ENCODE measurements around the gene MTHFD1L.
"Not testable (repeated sequence)": the region's sequence is repeated elsewhere in the genome, so short reads cannot be mapped to it uniquely, and the experiment has no call there.

Gene MTHFD1L

DNA sequence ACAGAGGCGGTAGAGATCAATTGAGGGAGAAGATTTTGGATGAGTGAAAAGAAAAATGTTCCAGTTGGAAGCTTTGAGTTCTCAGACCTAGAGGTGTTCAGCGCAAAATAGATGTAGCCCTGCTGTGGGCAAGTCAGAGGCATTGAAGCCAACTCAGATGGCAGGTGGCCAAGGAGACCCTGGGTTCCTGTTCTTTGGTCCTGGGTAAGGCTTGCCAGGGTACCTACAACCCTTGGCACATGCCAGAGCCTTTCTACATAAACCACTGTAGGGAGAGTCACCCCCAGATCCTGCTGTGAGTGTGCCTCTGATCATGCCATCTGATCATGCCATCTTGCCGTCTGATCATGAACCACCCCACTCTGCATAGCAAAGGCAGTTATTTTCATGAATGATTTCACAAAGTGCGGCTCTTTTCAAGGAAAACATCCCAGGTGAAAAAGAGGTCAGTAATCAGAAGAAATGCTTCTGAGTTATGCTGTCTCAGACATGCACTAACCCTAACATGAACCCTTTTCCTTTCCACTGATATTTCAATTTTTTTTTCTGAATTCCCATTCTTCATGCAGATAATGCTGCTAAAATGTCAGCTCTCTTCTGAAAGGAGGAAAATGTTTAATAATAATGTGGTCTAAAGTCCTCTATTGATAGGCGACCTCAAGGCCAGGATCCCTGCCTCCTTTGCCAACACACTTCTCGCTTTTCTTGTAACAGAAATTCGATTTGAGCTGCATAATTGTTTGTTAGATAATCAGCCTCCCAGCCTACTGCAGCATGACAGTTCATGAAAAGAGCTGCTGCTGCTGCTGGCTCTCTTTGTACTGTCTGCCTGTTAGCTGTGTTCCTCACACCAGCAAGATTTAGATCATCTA, 153.6 kb downstream of the MTHFD1L start:
- no peak for DNase-seq

DNA sequence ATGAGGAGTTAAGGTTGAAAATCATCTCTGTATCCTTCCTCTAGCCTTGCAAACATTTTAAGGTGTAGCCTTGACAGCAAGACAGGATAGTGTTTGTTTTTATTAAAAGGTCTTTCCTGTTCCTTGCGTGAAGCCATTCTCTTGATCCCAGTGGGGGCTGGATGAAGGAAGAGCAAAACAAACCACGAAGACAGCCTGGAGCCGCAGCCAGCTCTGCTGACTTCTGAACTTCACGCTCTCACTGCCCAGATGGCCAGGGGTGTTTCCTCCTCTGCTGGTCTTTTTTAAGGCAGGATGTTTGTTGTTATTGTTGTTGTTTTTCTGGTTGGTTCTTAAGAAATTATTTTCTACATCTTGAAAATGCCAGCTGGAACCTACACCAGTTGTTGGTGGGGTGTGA, 156.4 kb downstream of the MTHFD1L start:
- no peak for DNase-seq

DNA sequence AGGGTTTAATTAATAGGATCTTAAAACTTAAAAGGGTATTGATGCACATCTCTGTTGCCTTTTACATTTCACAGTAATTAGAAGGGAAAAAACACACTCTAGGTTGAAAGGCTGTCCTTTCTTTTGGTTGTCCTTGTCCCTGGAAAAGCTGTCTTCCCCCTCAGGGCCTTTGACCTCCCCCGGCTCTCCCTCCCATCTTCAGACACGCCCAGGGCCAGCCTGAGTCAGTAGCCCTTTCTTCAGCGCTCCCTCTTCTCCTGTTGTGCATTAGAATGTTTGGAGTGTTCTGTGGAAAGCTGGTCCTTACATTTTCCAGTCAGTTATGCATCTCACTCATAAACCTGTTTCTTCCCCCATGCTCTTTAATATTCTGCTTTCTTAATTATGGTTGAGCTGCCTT, 157.0 kb downstream of the MTHFD1L start:
- no peak for DNase-seq

DNA sequence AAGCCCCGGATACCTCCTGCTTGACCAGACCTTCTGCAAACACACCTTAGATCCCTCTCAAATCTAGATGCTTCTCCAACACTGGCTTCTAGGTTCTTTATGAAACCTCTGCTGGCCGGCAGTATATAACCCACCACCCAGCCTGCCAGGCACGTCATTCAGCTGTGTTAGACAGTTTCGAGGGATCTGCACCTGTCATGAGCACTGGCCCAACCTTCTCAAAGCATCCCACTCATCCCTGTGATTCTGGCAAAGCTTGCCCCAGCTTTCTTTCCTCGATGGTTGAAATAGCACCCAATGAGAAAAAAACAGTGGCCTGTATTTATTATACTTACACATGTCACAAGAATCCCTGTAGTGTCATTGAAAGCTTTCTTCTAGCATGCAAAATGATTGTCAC, 157.8 kb downstream of the MTHFD1L start:
- no peak for DNase-seq

DNA sequence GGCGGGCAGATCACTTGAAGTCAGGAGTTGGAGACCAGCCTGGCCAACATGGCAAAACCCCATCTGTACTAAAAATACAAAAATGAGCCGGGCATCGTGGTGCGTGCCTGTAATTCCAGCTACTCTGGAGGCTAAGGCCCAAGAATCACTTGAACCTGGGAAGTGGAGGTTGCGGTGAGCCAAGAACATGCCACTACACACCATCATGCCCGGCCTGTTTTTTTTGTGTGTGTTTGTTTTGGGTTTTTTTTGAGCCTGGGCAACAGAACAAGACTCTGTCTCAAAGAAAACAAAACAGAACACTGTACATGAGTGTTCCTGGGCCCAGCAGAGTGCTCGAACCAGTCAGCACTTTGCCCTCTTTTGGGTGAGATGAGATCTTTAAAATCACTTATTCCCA, 159.1 kb downstream of the MTHFD1L start:
- no peak for DNase-seq

DNA sequence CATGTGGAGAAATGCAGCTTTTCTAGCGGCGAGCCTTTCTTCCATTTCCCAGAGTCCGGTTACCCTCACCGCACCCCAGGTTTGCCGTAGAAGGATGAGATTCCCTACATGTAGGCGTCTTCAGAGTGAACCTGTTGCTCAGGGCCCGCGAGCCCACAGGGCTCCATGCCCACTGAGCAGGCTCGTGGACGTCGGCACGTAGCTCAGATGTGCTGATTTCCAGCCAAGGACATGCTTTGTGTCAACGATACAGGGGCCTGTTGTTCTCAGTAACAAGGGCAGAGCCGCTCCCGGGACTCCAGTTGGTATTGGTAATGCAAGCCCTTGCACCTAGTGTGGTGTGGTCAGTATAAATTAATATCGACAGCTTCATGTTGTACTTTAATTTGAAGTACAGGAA, 159.6 kb downstream of the MTHFD1L start:
- no peak for DNase-seq

DNA sequence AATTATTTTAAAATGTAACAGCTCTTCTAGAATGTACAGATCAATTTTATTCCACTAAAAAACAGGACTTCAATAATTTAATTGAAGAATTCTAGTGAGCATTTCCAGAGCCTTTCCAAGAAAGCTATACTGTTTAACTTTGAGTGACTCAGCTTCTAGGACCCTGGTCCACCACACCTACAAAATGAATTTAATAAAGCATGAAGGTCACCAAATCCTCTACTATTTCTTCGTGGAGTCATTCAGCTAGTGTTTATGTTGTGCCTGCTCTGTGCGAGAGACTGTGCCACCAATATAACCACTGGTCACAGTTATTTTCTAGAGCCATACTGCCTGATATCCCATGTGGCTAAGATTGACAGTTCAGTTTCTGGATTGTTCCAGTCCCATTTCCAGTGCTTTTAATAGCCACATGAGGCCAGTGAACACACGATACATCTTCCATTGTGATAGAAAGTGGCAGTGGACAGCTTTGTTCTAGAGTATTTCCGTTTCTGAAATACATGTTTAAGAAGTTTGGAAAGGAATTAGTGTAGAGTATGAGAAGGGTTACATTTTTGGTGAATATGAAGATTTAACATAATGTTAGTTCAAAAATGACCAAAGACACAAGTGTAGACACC, 160.7 kb downstream of the MTHFD1L start:
- no peak for DNase-seq

DNA sequence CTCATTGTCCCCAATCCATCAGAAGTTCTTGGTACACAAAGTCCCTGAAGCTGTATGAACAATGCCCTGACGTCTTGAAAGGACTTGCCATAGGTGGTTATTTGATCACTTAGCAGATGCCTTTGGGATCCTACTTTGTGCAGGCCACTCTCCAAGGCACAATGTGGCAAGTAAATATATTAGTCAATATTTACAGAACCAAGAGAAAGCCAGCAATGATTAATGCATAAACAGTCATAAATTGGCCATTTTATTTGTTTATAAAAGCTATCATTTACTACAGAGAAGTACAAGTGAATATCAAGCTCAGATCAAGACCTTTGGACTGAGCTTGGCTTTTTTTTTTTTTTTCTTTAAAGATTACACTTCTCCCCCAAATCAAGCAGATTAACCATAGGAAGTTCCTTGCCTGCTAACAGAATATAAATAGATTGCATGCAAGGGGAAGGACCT, 161.8 kb downstream of the MTHFD1L start:
- DNase-seq, result no peak

DNA sequence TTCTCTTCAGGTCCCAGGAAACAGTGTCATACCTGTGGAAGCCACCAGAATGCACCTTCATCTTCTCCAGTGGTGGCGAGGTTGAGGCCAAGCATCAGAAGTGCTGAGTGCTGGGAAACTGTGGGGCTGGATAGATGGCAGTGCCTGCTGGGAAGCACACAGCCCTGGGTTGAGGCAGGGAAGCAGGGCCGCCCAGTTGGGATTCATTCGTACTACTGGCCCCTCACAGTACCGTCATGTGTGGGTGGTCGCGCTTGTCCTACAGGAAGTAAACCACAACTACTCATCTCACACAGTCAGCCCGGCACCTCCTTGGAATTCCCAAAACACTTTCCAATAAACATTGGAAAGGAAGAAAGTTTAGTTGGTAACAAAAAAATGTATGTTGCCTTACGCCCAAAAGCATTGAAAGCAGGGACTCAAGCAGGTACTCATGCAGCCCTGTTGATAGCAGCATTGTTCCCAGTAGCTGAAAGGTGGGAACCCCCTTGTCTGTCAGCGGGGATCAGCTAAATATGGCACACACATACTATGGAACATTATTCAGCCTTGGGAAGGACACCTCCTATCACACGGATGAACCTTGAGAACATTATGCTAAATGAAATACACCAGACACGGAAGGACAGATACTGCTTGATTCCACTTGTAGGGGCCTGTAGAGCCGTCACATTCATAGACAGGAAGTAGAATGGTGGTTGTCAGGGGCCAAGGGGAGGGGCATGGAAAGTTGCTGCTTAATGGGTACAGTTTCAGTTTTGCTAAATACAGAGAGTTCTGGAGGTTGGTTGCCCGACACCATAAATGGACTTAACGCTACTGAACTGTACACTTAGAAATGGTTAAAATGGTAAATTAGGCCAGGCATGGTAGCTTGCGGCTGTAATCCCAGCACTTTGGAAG, 162.7 kb downstream of the MTHFD1L start:
- no peak for DNase-seq

DNA sequence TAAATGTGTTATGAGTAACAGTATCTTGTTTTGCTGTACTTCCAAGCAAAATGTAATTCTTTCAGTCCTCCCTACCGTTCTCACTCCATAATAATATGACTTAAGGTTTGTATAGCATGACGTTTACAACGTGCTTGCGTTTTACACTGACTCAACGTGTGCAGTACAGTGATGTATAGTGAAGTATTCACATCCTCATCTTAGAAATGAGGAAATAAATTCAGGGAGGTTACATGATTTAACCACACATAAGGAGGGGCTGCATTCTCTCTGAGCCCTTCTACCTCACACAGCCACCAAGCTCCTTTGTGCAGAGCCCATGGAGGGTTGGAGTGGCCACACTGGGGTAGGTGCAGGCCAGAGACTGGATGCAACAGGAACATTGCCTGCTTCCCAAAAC, 164.5 kb downstream of the MTHFD1L start:
- DNase-seq, result no peak

DNA sequence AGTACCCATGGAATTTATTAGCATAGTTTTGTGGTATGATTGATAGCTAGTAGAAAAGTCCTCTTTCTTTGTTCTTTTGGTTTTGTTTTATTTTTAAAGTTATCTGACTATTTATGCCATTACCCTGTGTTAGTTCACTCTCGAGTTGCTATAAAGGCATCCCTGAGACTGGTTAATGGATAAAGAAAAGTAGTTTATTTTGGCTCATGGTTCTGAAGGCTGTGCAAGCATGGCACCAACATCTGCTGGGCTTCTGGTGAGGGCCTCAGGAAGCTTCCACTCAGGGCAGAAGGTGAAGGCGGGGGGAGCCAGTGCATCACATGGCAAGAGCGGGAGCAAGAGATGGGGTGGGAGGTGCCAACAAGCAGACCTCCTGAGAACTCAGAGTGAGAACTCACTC, 166.5 kb downstream of the MTHFD1L start:
- no peak for DNase-seq

DNA sequence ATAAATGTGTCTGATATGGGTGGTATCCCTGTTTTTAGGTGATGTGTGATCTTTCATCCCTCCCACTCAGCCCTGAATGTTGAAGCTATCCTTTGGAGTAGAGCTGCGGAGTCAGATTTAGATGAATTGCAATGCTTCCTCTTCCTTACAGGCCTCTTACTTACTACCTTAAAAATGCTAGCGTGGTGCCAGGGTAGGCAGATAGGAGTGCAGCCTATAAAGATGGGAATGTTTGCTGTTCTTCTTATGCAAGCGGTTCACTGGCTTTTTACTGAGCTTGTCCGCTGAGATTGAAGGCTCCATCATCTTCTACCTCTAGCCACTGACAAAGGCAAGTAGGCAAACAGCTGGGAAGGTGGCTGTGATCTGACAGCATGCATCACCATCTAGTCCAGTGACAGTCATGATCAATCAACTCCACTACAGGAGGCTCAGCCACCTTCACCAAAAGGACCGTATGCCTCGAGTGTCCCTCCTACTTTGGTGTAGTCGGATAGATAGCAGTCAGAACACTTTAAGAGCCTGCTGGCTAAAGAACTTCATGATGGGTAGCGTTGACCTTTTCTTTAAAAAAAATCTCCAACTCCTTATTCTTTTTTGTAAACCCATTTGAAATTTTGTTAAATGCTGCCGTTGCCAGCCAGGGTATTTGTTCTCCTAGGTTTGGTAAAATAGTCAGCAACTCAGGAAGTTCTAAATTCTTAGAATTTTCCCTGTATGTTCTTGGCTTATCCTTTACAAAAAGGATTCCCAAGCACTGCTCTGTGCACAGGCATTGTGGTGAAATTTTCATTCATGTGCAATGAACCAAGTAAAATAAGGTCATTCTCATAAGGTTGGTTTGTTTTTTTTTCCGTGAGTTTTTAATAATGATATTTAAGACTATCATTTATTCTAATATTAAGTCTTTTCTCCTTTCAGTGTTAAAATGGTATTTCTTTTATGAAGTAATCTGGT, 169.6 kb downstream of the MTHFD1L start:
- no peak for DNase-seq

DNA sequence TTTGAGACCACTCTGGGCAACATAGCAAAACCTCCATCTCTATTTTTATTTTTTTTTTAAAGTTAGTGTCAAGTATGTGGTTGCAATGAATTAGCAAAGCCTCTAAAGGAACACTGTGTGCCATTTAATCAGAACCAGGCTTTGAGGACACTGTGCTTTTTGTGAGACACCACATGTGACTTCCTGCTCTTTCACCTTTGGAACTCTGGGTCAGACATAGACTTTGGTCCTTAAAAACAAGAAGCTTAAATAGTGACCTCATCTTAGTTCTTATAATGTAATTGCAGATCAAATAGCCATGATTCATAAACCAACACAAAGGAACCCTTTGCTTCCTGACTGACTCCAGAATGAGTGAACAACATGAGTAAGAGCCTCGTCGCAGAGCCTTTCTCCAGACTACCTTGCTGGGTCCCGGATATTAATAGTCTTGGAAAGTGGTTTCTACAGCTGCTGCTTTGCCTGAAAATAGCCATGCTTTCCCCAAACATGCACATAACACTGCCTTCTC, 170.8 kb downstream of the MTHFD1L start:
- not testable (repeated sequence) for DNase-seq

DNA sequence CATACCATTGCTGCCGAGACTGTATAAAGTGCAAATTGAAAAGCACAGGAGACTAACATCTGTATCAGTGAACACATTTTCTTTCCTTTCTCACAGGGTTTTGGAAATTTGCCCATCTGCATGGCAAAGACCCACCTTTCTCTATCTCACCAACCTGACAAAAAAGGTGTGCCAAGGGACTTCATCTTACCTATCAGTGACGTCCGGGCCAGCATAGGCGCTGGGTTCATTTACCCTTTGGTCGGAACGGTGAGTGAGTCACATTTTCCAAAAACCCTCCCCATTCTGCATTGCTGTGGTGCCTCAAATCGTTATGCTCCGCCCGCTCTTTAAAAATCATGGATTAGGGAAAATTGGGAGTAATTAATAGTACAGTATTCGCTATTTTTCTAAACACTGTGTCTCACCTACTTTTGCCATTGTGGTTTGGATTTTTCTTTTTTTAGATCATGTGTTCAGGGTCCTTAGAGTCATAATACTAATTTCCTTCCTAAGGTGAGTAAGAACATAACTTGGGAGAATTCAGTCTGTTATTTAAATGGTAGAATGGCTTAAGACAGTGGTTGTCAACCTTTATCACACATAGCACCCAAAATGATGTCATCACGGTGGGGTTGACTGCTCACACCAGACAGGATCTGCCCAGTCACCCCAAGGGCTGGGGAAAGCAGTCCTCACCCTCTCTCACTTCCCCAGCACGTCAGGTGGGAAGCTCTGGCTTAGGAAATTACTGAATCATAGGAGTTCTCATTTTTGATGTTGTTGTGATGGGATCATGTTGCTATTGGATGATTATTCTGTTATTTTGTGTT, 171.6 kb downstream of the MTHFD1L start:
- DNase-seq, result no peak

DNA sequence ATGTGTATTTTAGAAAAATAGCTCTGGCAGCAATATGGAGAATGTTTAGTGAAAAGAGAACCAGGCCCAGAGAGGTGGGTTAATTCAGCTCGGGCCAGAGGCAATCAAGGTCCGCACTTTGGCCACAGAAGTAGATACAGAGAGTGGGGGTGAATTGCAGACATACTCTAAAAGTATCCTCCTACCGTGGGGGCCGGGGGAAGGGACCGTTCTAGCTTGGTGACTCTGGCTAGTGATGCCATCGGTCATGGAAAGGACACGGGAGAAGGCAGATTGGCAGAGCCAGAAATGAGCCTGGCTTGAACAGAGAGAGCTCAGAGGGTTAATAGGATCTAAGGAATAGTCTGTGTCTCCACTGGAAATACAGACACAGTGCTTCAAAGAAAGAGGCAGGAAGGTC, 173.1 kb downstream of the MTHFD1L start:
- DNase-seq, result no peak

DNA sequence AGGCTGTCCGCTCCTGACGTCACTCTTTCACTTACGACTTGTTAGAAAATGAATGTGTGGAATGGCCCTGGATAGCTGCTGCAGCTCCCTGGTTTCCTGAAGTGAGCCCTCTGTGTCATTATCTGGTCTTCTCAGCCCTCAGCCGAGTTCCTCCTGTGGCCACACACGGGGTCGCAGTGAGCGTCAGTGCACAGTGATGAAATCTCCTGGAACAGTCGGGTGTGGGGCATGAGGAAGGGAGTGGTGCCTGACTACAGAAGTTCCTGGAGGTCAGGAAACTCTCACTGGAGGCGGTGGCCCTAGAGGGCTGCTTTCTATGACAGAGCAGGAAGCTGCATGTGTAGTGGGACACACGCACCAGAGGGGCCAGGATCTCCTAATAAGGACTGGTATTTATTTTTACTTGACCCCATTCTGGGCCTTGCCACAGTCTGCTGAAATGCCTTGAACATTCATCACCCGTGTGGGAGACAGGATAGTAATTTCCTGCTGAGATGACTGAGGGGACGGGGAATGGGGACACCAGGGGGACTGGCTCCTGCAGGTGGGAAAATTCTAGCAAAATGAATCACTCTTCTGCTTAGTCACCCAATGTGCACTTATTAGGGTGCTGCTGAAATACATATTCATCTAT, 175.5 kb downstream of the MTHFD1L start:
- not testable (repeated sequence) for DNase-seq

DNA sequence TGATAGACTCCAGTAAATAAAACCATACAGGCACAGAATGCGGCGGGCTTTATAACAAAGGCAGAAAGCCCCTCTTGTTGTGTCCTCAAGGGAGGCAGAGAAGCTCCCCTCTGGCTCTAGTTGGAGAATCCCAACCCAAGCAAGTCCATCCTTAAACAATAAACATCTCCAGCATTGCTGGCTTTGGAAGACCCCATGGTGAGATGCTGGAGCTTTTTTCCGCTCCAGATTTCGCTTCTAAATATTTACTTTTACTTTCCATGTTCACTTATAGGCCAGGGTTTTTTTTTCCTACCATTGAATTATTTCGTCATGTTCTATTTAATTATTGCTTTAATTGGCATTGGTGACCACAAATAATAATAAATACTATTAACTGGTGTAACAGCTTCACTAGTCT, 176.2 kb downstream of the MTHFD1L start:
- DNase-seq, result no peak

DNA sequence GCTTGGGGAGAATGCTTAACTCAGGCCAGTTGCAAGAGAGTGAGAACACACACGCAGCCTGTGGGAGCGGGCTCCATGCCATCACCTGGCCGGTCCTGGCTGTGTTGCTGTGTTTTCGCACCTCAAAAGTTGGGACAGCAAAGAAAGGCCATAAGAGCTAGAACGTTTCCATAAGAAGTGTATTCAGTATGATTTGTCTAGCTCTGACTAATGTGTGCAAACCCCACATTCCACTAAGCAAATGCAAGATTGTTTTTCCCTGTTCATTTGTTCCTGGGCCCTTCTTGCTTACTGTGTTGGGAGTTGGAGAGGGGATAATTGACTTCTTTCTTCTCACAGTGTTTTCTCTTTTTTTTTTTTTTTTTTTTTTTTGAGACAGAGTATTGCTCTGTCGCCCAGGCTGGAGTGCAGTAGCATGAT, 177.4 kb downstream of the MTHFD1L start:
- not testable (repeated sequence) for DNase-seq

DNA sequence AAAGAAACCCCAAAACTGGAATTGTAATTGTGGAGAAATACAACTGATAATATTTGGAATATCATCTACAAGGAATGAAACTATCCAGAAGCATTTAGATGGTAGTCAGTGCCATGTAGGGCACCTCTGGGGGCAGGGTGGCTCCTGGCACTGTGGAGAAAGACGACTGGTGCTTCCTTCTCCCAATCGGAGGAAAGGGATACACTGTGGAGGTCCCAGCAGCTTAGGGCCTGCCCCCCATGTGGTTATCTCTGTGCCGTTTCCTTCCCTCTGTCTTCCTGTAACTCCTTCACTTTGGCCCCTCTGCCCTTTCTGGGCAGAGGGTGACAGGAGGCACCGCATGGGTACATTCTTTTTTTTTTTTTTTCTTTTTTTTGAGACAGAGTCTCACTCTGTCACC, 178.4 kb downstream of the MTHFD1L start:
- DNase-seq, result no peak
